PFSK-1 (cell line): Measurements from ENCODE around the gene OSBPL2.

Experiments
- FOXP2 ChIP-seq: optimal IDR thresholded peaks from 2 replicates; pipeline ENCODE3; 2011; ENCODE audit warnings: borderline replicate concordance, control low read depth, inconsistent platforms; ENCODE audit not compliant: insufficient read depth; ENCODE audit errors: extremely low read length, extremely low read depth
- POLR2AphosphoS5 ChIP-seq: IDR thresholded peaks from 2 replicates; pipeline ENCODE4 v1.6.1; 2012; ENCODE audit warnings: low read depth, mild to moderate bottlenecking, control low read depth, low read length, moderate library complexity
- REST ChIP-seq, 2 experiments: IDR thresholded peaks; 2 replicates each; pipeline versions ENCODE4 v1.6.1 to v1.8.0; 2011 to 2012; ENCODE audit warnings: low read depth in 2 of 2, low read length in 2 of 2, control low read depth in 1 of 2, inconsistent platforms in 1 of 2, mild to moderate bottlenecking in 1 of 2, moderate library complexity in 1 of 2; ENCODE audit not compliant: insufficient read depth in 1 of 2
- SIN3A ChIP-seq: IDR thresholded peaks from 2 replicates; pipeline ENCODE4 v1.6.1; 2012; ENCODE audit warnings: mild to moderate bottlenecking, low read length, moderate library complexity, borderline replicate concordance; ENCODE audit not compliant: insufficient read depth
- TAF1 ChIP-seq: IDR thresholded peaks from 2 replicates; pipeline ENCODE4 v1.6.1; 2012; ENCODE audit warnings: low read length, control low read depth, borderline replicate concordance; ENCODE audit not compliant: insufficient read depth

Gene OSBPL2

GRCh38 chr20:62225026-62225425, 13.3 kb upstream of the OSBPL2 start:
- TF ChIP-seq SIN3A, result no peak
- TF ChIP-seq REST (IDR thresholded peaks at IDR 0.05; ENCODE audit: insufficient read depth in 1 of 2, low read depth in 2 of 2, low read length in 2 of 2), result no peak
- no peak for TF ChIP-seq TAF1
- TF ChIP-seq FOXP2, result no peak
- TF ChIP-seq POLR2AphosphoS5, result no peak

DNA sequence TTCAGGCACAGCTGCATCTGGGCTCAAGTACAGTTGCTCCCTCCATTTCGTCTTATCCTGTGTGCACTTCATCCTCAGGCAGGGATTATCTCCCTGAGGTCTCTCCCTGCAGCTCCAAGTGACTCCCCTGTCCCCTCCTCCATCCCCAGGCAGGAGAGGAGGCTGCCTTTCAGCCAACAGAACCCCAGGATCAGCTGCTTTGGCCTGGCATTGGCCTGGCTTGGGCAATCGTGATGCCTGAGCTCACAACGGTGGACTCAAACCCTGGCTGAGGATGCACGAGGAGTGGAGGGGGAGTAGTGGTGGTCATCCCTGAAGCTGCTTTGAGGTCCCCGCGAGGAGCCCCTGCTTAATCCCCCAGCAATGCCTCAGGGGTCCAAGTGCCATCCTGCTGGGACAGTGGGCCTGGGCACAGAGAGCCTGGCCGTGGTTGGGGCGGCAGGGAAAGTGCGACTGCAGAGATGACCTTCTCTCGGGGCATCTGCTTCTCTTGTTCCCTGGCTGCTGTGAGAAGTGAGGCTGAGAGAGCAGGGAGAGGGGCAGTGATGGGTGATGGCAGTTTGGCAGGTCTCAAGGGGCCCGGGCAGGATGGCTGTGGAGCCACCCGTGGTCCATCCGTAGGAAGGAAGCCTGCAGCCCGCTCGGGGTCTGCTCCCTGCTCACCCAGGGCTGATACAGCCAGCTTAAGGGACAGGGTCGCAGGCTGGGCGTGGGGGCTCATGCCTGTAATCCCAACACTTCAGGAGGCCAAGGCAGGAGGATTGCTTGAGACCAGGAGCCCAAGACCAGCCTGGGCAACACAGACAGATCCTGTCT, 12.3 kb upstream of the OSBPL2 start:
- TF ChIP-seq FOXP2 (no peak), TAF1 (no peak), REST (IDR thresholded peaks at IDR 0.05; ENCODE audit: insufficient read depth in 1 of 2, low read depth in 2 of 2, low read length in 2 of 2) (no peak), POLR2AphosphoS5 (no peak), SIN3A (no peak)

- TF ChIP-seq TAF1 (no peak), REST (IDR thresholded peaks at IDR 0.05; ENCODE audit: insufficient read depth in 1 of 2, low read depth in 2 of 2, low read length in 2 of 2) (no peak), SIN3A (no peak), FOXP2 (no peak), POLR2AphosphoS5 (no peak)
Measured at GRCh38 chr20:62226707-62227590, 11.4 kb upstream of the OSBPL2 start.

GRCh38 chr20:62227591-62227976, 10.7 kb upstream of the OSBPL2 start:
- TF ChIP-seq FOXP2 (no peak), SIN3A (no peak), TAF1 (no peak), POLR2AphosphoS5 (no peak), REST (IDR thresholded peaks at IDR 0.05; ENCODE audit: insufficient read depth in 1 of 2, low read depth in 2 of 2, low read length in 2 of 2) (no peak)
